Left cardiac atrium (tissue), 4 donors: ENCODE results near the gene F10. TPM values are rescaled to one million over a fixed set of nuclear protein-coding genes. Genes with fewer than 3 reads are reported as not detected.

Experiments
- ATAC-seq, 2 donors: fragments of 200-7000 bp; cut with Tn5 transposase; one replicate each; pipeline ENCODE4 v1.9.1; 2020; ENCODE audit warnings: mild to moderate bottlenecking in 2 of 2, moderate library complexity in 2 of 2
- DNase-seq: peaks from one replicate; pipeline ENCODE4 v3.0.0-alpha.2; 2020
- intact Hi-C, 2 donors: fragments of 100-400 bp; cut with DNase I; formaldehyde crosslinking; loops; one replicate each; pipeline versions ENCODE4 v1.14.1 to v1.15.1; 2022 to 2023
- total RNA-seq, 2 donors: library from RNA; stranded (reverse); fragmentation: NEBNext Ultra II Directional; extraction: Animal tissue kit (Norgen Biotek cat#: 25700); gene quantifications; one replicate each; pipeline ENCODE4 v1.2.1, GENCODE V29; 2021
- donor health status: DM: no; HTN: yes; CAD: no.
- donor health status: DM: no; HTN: yes; CAD: no; lungs with severe emphysema.
- donor health status: DM: yes; HTN: yes; CAD: no.
- donor health status: Dilated cardiomyopathy.

F10 gene
- total RNA-seq, 2 donors from 2014 or later, result 17.5 to 19.6 TPM

GRCh38 chr13:113145496-113145895 lies 22.9 kb downstream of the F10 start:
- DNase-seq (no peak), ATAC-seq (no peak)
- intact Hi-C loops, result no loop called here

- intact Hi-C loops, result no loop called here
- DNase-seq (no peak), ATAC-seq (no peak)
Observed at GRCh38 chr13:113145911-113146598, 23.5 kb downstream of the F10 start.

- intact Hi-C loops, result no loop called here
- ATAC-seq, result no peak
- no peak for DNase-seq
Observed at GRCh38 chr13:113146750-113147149, 24.2 kb downstream of the F10 start.

GRCh38 chr13:113147206-113147605 lies 24.6 kb downstream of the F10 start:
- ATAC-seq, result no peak
- intact Hi-C loops, result no loop called here
- DNase-seq, result no peak

- no peak for ATAC-seq
- intact Hi-C loops, result no loop called here
- no peak for DNase-seq
Observed at GRCh38 chr13:113148407-113148806, 25.8 kb downstream of the F10 start.

GRCh38 chr13:113148940-113149503 lies 26.4 kb downstream of the F10 start:
- ATAC-seq, result no peak
- intact Hi-C loops, result no loop called here
- DNase-seq, result no peak

GRCh38 chr13:113149711-113150549 lies 27.3 kb downstream of the F10 start:
- ATAC-seq (no peak), DNase-seq (no peak)
- intact Hi-C loops, result loop anchor here in 1 of 2 donors (5.0 kb wide), 1 partner anchor 52 kb away; no protein-coding TSS in a partner anchor

- no peak for DNase-seq
- ATAC-seq, result no peak
- intact Hi-C loops, result loop anchor here in 1 of 2 donors (5.0 kb wide), 1 partner anchor 52 kb away; no protein-coding TSS in a partner anchor
Observed at GRCh38 chr13:113150550-113151365, 28.2 kb downstream of the F10 start.

GRCh38 chr13:113151745-113152690 lies 29.4 kb downstream of the F10 start:
- peak; percentile 29 to 50 for ATAC-seq
- DNase-seq, result no peak
- intact Hi-C loops, result loop anchor here in 1 of 2 donors (5.0 kb wide), 1 partner anchor 50 kb away; no protein-coding TSS in a partner anchor

GRCh38 chr13:113152691-113152983 lies 30.0 kb downstream of the F10 start:
- DNase-seq (no peak), ATAC-seq (no peak)
- intact Hi-C loops, result loop anchor here in 1 of 2 donors (5.0 kb wide), 1 partner anchor 50 kb away; no protein-coding TSS in a partner anchor

GRCh38 chr13:113152984-113153809 lies 30.6 kb downstream of the F10 start:
- intact Hi-C loops, result loop anchor here in 1 of 2 donors (5.0 kb wide), 1 partner anchor 49 kb away; no protein-coding TSS in a partner anchor

GRCh38 chr13:113153810-113154748 lies 31.5 kb downstream of the F10 start:
- peak; percentile 86 for DNase-seq
- intact Hi-C loops, result loop anchor here in 1 of 2 donors (5.0 kb wide), 1 partner anchor 48 kb away; no protein-coding TSS in a partner anchor
- ATAC-seq, result peak; percentile 84 to 87

More at GRCh38 chr13:113152984-113153809, 30.6 kb downstream of the F10 start:
- peak; percentile 63 for DNase-seq
- peak; percentile 71 to 76 for ATAC-seq

GRCh38 chr13:113155201-113155600 lies 32.6 kb downstream of the F10 start:
- intact Hi-C loops, result no loop called here
- ATAC-seq (no peak), DNase-seq (no peak)

- no peak for DNase-seq
- intact Hi-C loops, result no loop called here
- no peak for ATAC-seq
Observed at GRCh38 chr13:113155982-113156655, 33.5 kb downstream of the F10 start.

GRCh38 chr13:113157206-113157928 lies 34.8 kb downstream of the F10 start:
- DNase-seq (no peak), ATAC-seq (no peak)
- intact Hi-C loops, result no loop called here
